T1000 (cell line): ENCODE results near the gene CAMKMT.
"Not testable (repeated sequence)": the region's sequence is repeated elsewhere in the genome, so short reads cannot be mapped to it uniquely, and the experiment has no call there.

Experiments
- DNase-seq: peaks from one replicate; lab custom pipeline; 2025; ENCODE audit warnings: mixed read lengths; lab: John Stamatoyannopoulos, UW

CAMKMT gene

DNA sequence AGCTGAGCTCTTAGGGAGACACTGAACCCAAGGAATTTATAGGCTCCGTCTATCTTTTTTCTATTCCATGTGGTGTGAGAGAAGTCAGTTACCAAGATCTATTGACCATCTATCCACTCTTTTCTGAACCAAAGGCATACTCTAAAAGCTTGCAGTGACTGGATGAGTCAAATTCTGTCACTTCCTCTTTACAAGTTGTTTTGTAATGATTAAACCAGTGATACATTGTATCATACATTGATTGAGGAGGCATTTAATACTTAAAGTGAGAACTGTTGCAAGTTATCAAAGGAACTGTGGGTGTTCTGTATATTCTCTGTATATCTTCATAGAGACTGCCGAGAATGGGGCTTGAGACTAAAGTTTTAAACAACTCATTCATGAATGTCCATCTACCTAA is 188.8 kb downstream of the CAMKMT start:
- no peak for DNase-seq

DNA sequence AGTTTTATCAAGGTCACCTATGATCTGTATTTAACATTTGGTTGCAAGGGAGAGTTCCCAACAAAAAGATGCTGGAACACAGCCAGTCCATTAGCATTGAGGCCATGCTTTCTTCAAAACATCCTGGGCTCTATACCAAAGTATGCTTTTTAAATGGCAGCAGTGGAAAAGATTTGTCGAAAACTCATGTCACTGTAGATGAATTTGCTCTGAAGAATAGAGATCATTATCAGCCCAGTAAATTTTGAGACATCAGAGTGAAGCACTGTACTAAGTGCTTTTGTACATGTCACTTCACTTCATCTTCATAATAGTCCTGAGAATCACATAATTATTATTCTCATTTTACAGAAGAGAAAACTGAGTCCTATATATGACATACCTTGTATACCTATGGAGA is 189.8 kb downstream of the CAMKMT start:
- no peak for DNase-seq

DNA sequence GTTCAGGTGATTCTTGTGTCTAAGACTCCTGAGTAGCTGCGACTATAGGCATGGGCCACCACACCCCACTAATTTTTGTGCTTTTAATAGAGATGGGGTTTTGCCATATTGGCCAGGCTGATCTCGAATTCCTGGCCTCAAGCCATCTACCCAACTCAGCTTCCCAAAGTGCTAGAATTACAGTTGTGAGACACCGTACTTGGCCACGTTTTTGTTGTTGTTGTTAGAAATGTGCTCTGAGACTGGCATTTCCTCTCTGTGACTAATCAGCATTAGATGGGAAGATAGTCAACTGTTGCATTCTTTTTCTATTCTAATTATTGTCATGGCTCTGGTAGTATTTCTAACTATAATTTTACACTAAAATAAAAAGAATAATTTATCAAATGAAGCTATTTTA is 191.7 kb downstream of the CAMKMT start:
- DNase-seq = no peak

GRCh38 chr2:44555700-44556099 is 194.0 kb downstream of the CAMKMT start:
- no peak for DNase-seq

DNA sequence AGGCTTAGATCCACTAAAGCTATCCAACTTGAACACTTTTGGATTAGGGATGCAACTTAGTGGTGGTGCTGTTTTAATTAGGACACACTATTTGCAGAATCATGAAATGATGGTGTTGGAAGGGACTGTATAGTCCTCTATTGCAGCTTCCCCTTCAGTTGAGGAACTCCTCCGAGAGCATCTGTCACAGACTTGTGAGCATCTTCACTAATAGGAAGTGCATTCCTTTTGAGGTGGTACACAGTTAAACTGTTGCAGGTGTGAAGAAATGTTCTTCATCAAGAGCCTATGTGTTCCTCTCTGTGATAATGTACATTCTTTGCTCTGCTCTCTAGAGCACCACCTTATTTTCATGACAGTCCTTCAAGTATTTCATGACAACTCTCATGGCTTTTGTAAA is 197.4 kb downstream of the CAMKMT start:
- no peak for DNase-seq

GRCh38 chr2:44560352-44560751 is 198.6 kb downstream of the CAMKMT start:
- no peak for DNase-seq

GRCh38 chr2:44560941-44561340 is 199.2 kb downstream of the CAMKMT start:
- no peak for DNase-seq

DNA sequence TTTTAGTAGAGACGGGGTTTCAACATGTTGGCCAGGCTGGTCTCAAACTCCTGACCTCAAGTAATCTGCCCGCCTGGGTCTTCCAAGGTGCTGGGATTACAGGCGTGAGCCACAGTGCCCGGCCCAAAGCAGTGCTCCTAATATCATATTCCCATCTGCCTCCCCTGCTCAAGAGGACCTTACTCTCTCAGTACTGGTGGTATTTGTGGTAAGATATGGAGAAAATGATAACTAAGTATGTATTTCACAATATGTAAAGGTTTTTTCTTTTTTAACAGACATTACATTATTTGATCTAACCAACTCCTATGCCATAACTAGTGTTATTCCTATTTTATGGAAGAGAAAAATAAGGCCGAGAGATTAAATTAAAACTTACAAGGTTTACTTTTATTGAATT is 201.0 kb downstream of the CAMKMT start:
- no peak for DNase-seq

DNA sequence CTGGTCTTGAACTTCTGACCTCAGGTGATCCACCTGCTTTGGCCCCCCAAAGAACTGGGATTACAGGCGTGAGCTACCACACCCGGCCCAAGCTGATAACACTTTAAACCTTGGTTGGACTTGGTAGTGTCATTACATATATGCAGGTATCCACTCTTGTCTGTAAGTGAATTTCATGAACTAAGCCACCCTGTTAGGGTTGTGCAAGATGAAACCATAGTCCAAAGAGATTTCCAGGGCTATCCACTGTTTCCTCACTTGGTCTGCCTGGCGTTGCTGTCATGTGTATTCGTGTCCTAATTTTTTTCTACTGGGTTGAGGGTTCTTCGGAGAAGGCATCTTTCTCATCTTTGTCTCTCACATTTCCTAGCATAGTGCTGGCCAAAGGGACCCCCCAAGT is 203.0 kb downstream of the CAMKMT start:
- DNase-seq = no peak

DNA sequence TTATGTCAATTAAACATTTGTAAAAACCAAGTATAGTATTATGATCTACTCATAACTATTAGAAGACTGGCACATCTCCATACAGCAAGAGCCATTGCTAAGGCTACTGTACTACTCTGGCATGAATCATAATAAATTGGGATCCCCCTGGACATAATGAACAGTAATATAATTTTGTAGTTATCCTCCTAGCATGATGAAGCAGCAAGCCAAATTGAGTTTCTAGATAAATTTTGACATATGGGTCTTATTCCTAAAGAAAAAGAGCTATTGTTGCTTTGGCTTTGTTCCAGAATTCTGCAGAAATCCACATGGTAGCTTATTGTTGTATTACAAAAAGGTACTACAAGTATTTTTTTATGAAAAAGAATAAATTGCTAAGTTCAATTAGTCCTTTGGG is 204.3 kb downstream of the CAMKMT start:
- no peak for DNase-seq

GRCh38 chr2:44569491-44569890 is 207.7 kb downstream of the CAMKMT start:
- DNase-seq = no peak

GRCh38 chr2:44570271-44570670 is 208.5 kb downstream of the CAMKMT start:
- DNase-seq = no peak

DNA sequence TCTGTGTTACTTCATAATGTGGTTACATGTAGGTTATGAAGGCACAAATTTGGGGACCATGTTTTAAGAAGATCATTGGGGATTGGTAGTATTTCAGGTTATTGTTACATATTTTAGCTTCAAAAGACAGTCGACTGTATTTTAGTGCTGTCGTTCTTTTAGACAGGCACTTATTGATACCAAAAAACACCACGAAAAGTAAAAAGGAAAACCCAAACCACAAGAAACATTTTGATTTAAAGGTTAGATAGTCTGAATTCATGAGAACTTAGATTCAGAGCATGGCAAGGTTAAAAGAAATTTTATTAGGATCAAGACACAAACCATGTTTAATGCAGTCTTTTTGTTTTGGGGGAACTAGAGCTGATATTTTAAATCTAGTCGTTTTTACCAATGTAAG is 209.0 kb downstream of the CAMKMT start:
- DNase-seq = no peak

GRCh38 chr2:44572196-44572900 is 210.6 kb downstream of the CAMKMT start:
- no peak for DNase-seq

GRCh38 chr2:44573996-44574395 is 212.2 kb downstream of the CAMKMT start:
- DNase-seq = no peak

- DNase-seq = no peak
Measured at GRCh38 chr2:44578471-44579093, 216.8 kb downstream of the CAMKMT start.

GRCh38 chr2:44579115-44579836 is 217.5 kb downstream of the CAMKMT start:
- no peak for DNase-seq

DNA sequence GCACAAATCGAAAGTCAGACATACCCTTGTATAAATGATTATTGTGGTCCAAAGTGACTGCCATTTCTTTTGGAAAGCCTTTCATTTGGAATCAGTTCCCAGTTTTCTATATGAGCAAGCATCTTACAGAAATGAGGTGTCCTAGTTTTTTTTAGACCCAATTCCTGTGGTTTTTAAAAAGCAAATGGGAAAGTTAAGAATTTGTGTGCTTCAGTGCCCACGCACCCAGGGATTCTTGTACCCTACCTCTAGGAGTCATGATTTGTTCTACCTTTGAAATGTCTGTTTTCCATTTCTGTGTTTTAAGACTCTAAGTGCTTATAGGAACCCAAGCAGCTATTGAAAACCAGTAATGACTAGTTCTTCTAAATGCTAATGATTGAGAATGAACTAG is 218.1 kb downstream of the CAMKMT start:
- DNase-seq = no peak

DNA sequence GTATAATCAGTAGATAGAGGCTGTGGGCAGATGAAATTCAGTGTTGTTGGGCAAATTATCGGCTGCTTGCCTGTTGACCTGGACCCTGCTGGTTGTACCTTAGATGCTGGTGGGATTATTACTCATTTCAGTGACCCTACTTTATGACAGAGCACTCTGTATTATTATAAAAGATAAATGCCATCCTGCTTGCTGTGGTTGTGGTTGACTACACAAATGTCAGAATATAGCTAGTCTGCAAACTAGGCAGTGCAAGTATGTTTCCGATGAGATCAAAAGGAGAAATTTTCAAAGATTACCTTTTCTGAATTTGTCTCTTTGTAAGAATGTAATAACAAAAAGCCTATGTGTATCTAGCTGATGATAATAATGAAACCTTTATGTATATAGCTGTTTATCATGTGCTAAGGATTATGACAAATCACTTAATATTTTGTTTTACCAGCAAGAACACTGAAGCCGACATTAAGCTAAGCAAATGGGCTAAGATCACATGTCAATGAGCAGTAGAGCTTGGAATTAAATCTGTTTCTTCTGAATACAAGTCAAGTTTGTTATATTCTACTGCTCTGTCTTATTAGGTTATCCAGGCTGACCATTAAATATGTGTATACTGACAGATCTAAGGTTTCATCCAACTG is 219.2 kb downstream of the CAMKMT start:
- DNase-seq = no peak

DNA sequence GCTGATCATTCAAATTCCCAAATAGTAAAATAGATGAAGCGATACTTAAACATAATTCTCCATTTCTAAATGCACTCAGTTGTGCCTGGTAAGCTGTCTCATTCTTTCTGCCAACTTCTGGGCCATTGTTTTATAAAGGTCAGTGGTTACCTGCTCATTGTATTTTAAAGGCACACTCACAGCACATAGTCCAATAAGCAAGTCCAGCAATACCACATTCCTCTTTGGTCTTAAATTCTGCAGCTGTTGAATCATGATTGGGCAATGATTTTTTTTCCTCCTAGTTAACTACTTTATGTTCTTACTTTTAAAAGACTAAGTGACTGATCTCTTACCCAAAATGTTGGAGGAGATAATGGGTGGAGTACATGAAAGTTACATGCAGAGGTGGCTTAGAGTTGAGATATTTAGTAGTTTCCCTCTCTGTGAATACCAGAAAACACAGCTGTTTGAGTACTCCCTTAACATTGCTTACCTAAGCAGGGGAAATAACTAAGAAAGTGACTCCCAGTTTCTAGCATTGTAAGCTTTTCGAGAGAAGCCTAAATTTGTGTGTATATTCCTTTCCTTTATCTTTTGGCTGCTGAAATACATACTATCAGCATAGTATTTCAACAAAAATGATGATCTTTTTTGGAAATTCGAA is 220.7 kb downstream of the CAMKMT start:
- no peak for DNase-seq

- not testable (repeated sequence) for DNase-seq
Measured at GRCh38 chr2:44595615-44596014, 233.9 kb downstream of the CAMKMT start.
